ENCODE results near the gene FRMD8. TPM values are rescaled to one million over a fixed set of nuclear protein-coding genes. Genes with fewer than 3 reads are reported as not detected.
A peak's percentile ranks its signal among the peaks of the same experiment; 100 is the strongest.

The FRMD8 gene
- total RNA-seq, 1 experiment from 2014 or later, result 18.9 TPM

DNA sequence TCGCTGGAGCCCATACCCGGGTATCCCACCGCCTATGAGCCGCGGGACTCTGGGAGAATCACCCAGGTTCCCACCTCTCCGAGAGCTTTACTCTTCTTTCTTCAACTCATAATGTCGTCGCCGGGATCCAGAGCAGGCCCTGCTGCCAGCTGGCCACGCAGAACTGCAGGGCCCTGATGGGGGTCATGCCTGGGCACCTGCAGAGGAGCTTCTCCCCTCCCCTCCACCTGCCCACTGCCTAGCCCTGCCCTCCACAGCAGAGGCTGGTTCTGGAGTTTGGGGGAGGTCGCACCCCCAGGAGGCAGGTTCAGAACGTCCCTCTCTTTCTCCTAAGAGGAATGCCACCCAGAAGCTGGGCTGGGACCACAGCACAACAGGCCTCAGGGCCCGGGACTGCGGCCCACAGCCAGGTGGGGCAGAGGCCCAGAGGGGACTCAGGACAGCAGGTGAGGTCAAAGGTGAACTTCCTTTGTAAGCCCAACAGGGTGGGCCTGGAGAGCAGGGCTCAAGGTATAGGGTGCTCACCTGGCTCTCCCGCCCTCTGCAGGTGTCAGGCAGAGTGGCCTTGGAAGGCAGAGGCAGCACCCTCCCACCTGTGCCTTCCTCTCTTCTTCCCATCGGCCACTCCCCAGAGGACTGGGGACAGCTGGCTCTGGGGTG is 5.8 kb upstream of the FRMD8 start:
- CTCF ChIA-PET, result interaction anchor here (0.6 to 1.7 kb wide), 5 partner anchors 14 to 111 kb away, joined by 3 to 7 read pairs (median 3); no protein-coding TSS in a partner anchor
- Mint-ChIP-seq H3K27me3 (ENCODE audit: insufficient read depth, unreplicated experiment) (no peaks in the 10 kb centered on the region), H3K4me1 (ENCODE audit: insufficient read depth, unreplicated experiment) (peaks cover 26% of the 10 kb centered on the region), H3K27ac (ENCODE audit: low read depth, unreplicated experiment) (no peak overlapping the region), H3K36me3 (ENCODE audit: insufficient read depth, unreplicated experiment) (peaks cover 6% of the 10 kb centered on the region), H3K4me3 (ENCODE audit: unreplicated experiment) (no peak overlapping the region), H3K9me3 (ENCODE audit: unreplicated experiment) (no peaks in the 10 kb centered on the region)
- no TSS peak for BruUV-seq (replicated peaks)
- intact Hi-C loops (cut with micrococcal nuclease), result no loop called here
- DNase-seq (ENCODE audit: unreplicated experiment), result no peak
- TF ChIP-seq, protein P1, sequence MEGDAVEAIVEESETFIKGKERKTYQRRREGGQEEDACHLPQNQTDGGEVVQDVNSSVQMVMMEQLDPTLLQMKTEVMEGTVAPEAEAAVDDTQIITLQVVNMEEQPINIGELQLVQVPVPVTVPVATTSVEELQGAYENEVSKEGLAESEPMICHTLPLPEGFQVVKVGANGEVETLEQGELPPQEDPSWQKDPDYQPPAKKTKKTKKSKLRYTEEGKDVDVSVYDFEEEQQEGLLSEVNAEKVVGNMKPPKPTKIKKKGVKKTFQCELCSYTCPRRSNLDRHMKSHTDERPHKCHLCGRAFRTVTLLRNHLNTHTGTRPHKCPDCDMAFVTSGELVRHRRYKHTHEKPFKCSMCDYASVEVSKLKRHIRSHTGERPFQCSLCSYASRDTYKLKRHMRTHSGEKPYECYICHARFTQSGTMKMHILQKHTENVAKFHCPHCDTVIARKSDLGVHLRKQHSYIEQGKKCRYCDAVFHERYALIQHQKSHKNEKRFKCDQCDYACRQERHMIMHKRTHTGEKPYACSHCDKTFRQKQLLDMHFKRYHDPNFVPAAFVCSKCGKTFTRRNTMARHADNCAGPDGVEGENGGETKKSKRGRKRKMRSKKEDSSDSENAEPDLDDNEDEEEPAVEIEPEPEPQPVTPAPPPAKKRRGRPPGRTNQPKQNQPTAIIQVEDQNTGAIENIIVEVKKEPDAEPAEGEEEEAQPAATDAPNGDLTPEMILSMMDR (IDR thresholded peaks at IDR 0.05; ENCODE audit: unreplicated experiment), result no peak
- POLR2A ChIA-PET, result interaction anchor here (0.6 to 14.8 kb wide), 9 partner anchors 10 to 144 kb away, joined by 3 to 426 read pairs (median 8); partner anchors contain the start of genes MALAT1, NEAT1 and SCYL1

DNA sequence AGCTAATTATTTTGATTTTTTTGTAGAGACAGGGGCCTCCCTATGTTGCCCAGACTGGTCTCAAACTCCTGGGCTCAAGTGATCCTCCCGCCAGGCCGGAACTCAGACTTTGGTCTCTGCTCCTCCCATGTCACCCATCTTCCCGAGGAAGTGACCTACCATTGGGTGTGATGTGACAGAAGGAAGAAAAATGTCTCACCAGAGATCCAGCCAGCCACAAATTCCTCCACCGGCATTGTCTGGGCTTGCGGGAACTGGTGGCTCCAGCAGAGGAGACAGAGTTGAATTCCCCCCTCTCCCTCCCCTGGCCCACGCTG is 4.8 kb upstream of the FRMD8 start:
- Mint-ChIP-seq H3K36me3 (ENCODE audit: insufficient read depth, unreplicated experiment) (peaks cover 6% of the 10 kb centered on the region), H3K4me1 (ENCODE audit: insufficient read depth, unreplicated experiment) (peaks cover 26% of the 10 kb centered on the region), H3K9me3 (ENCODE audit: unreplicated experiment) (no peaks in the 10 kb centered on the region), H3K27me3 (ENCODE audit: insufficient read depth, unreplicated experiment) (no peaks in the 10 kb centered on the region), H3K4me3 (ENCODE audit: unreplicated experiment) (peak overlapping the region; percentile 68), H3K27ac (ENCODE audit: low read depth, unreplicated experiment) (peak overlapping the region; percentile 97)
- no TSS peak for BruUV-seq (replicated peaks)
- ChIA-PET POLR2A (interaction anchor here (0.6 to 14.8 kb wide), 21 partner anchors 9 to 330 kb away, joined by 3 to 426 read pairs (median 5); partner anchors contain the start of genes FAM89B, MALAT1, NEAT1 and TIGD3), CTCF (interaction anchor here (0.6 to 3.2 kb wide), 9 partner anchors 10 to 190 kb away, joined by 3 to 17 read pairs (median 3); partner anchors contain the start of genes FAM89B and SCYL1)
- TF ChIP-seq, protein P1 (IDR thresholded peaks at IDR 0.05; ENCODE audit: unreplicated experiment), result no peak
- intact Hi-C loops (cut with micrococcal nuclease), result loop anchor here (1.0 to 2.0 kb wide), 3 partner anchors 40 to 129 kb away; no protein-coding TSS in a partner anchor
- DNase-seq (ENCODE audit: unreplicated experiment), result no peak

DNA sequence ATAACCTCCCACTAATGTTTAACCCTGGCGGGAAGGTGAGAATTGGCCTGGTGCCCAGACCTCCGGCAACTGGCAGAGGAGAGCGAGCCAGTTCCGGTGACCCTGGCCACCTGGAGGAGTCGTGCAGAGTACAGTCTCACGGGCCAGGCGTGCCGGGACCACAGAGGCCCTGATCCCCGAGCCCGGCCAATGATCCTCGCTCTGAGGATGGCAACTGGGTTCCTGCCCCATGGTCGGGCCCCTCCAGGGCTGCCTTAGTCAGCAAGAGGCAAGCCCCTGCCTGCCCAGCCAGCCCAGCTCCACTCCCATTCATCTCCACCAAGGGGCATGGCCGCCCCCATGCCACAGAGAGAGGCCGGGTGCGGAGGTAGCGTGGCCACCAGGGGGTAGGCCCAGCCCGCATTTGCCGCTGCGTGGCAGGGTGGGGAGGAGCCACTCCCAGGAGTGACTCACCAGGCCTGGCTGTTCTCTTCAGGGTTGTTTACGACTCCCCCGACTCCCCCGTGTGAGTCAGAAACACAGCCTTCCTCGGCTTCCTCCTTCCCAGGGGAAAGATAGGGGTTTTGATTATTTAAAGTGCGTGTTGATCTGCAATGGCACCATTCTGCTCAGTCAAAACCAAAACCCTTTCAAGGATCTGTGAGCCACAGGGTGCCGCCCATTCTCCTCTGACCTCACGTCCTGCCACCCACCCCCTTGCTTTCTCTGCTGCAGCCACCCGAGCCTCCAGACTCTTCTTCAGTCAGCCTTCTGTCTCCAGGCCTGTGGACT is 4.2 kb upstream of the FRMD8 start, which contains the start of gene SLC25A45:
TSS of gene SLC25A45 (minus strand) at position 614 of the 771 bp plus-strand sequence. CDS start 695 bp downstream, outside the sequence.
- Mint-ChIP-seq H3K36me3 (ENCODE audit: insufficient read depth, unreplicated experiment) (peaks cover 6% of the 10 kb centered on the region), H3K4me3 (ENCODE audit: unreplicated experiment) (peak within 1 kb of the TSS; percentile 68), H3K4me1 (ENCODE audit: insufficient read depth, unreplicated experiment) (peaks cover 26% of the 10 kb centered on the region), H3K9me3 (ENCODE audit: unreplicated experiment) (no peaks in the 10 kb centered on the region), H3K27ac (ENCODE audit: low read depth, unreplicated experiment) (peak within 1 kb of the TSS; percentile 97), H3K27me3 (ENCODE audit: insufficient read depth, unreplicated experiment) (no peaks in the 10 kb centered on the region)
- no TSS peak for BruUV-seq (replicated peaks)
- peak; percentile 99 for DNase-seq (ENCODE audit: unreplicated experiment)
- TF ChIP-seq, protein P1 (IDR thresholded peaks at IDR 0.05; ENCODE audit: unreplicated experiment), result peak; percentile 86
- intact Hi-C loops (cut with micrococcal nuclease), result loop anchor here (1.0 to 2.0 kb wide), 3 partner anchors 39 to 128 kb away; no protein-coding TSS in a partner anchor
- POLR2A ChIA-PET, result interaction anchor here (0.6 to 14.8 kb wide), 26 partner anchors 8 to 329 kb away, joined by 3 to 426 read pairs (median 5); partner anchors contain the start of genes FAM89B, MALAT1, NEAT1 and TIGD3
- CTCF ChIA-PET, result interaction anchor here (0.6 to 3.2 kb wide), 11 partner anchors 11 to 540 kb away, joined by 3 to 17 read pairs (median 3); partner anchors contain the start of genes FAM89B and SCYL1

Measured in MCF 10A (cell line).